Esophagus muscularis mucosa (tissue), 4 donors: ENCODE results near the gene FOXK1.
"Not testable (repeated sequence)": the region's sequence is repeated elsewhere in the genome, so short reads cannot be mapped to it uniquely, and the experiment has no call there.

Experiments used
- CTCF ChIP-seq, 3 experiments: fragments of 200-600 bp in 2 of 3; fragments of 450-650 bp in 1 of 3; sonication (generic) in 2 of 3; IDR thresholded peaks; one replicate each; pipeline ENCODE4 v1.5.1; 2017 to 2019; ENCODE audit warnings: antibody characterized with exemption in 3 of 3, mild to moderate bottlenecking in 2 of 3, moderate library complexity in 1 of 3
- EP300 ChIP-seq: sonication (generic); formaldehyde crosslinking; IDR thresholded peaks from one replicate; pipeline ENCODE4 v1.6.1; 2017; ENCODE audit warnings: antibody characterized with exemption
- POLR2A ChIP-seq: fragments of 450-650 bp; IDR thresholded peaks from one replicate; pipeline ENCODE4 v1.6.1; 2017; ENCODE audit warnings: antibody characterized with exemption, moderate library complexity, mild to moderate bottlenecking, low read depth
- POLR2AphosphoS5 ChIP-seq, 2 donors: sonication (generic); formaldehyde crosslinking; IDR thresholded peaks; one replicate each; pipeline ENCODE4 v1.6.1; 2017; ENCODE audit warnings: antibody characterized with exemption in 2 of 2

- not testable (repeated sequence) for TF ChIP-seq CTCF (IDR thresholded peaks at IDR 0.05); POLR2A; EP300; POLR2AphosphoS5 (IDR thresholded peaks at IDR 0.05)
Measured at GRCh38 chr7:4802577-4802976, 120.5 kb downstream of the FOXK1 start.
